K562 (cell line): ENCODE measurements around the gene TTC21A. TPM values are rescaled to one million over a fixed set of nuclear protein-coding genes. Genes with fewer than 3 reads are reported as not detected.

Source experiments
- BRD9 ChIP-seq: fragments of 450-650 bp; IDR thresholded peaks from 2 replicates; pipeline ENCODE4 v1.6.1; 2018; ENCODE audit warnings: low read depth; ENCODE audit not compliant: partially characterized antibody
- BRF2 ChIP-seq: IDR thresholded peaks from 3 replicates; pipeline ENCODE4 v1.6.1; 2011; ENCODE audit warnings: borderline replicate concordance, mild to moderate bottlenecking; ENCODE audit not compliant: insufficient read length, insufficient read depth
- CREB1 ChIP-seq, 2 experiments: sonication (generic) in 1 of 2; formaldehyde crosslinking in 1 of 2; IDR thresholded peaks; 2 replicates each; pipeline versions ENCODE4 v1.6.1 to v1.8.0; 2012 to 2022; ENCODE audit warnings: inconsistent platforms in 1 of 2, mild to moderate bottlenecking in 1 of 2, missing genetic modification reagents in 1 of 2, moderate library complexity in 1 of 2
- CTCF ChIP-seq, 3 experiments: IDR thresholded peaks in 2 of 3; conservative IDR thresholded peaks in 1 of 3; 2 replicates each; pipeline ENCODE4 v1.5.1; 2011 to 2012; ENCODE audit warnings: low read length in 3 of 3, mild to moderate bottlenecking in 3 of 3, control low read depth in 2 of 3, improper control_type of control experiment in 1 of 3, inconsistent platforms in 1 of 3, low read depth in 1 of 3, mixed read lengths in 1 of 3, moderate library complexity in 1 of 3; ENCODE audit not compliant: insufficient read depth in 2 of 3
- CUX1 ChIP-seq: fragments of 200-800 bp; sonication (Bioruptor generic); IDR thresholded peaks from 2 replicates; pipeline ENCODE4 v1.6.1; 2016; ENCODE audit warnings: missing genetic modification characterization, missing compliant biosample characterization
- FOS ChIP-seq: IDR thresholded peaks from 3 replicates; pipeline ENCODE4 v1.6.1; 2011; ENCODE audit not compliant: insufficient read length; ENCODE audit errors: extremely low read depth
- GTF2F1 ChIP-seq: IDR thresholded peaks from 2 replicates; pipeline ENCODE4 v1.6.1; 2011; ENCODE audit warnings: low read depth, low read length, improper control_type of control experiment
- L3MBTL2 ChIP-seq: fragments of 450-650 bp; IDR thresholded peaks from 2 replicates; pipeline ENCODE4 v1.6.1; 2016; ENCODE audit warnings: mild to moderate bottlenecking, moderate library complexity
- RBBP5 ChIP-seq: fragments of 200-600 bp; sonication (generic); IDR thresholded peaks from 2 replicates; pipeline ENCODE4 v1.6.1; 2012; ENCODE audit warnings: borderline replicate concordance, mild to moderate bottlenecking, low read length, control low read depth, inconsistent platforms; ENCODE audit not compliant: insufficient read depth, poor library complexity, severe bottlenecking
- polyA plus RNA-seq, 8 experiments: library from polyadenylated mRNA; depleted of rRNA in 4 of 8; stranded (reverse) in 5 of 8; unstranded in 3 of 8; fragments of >200 nt; fragmentation: Nextera tagmentation in 2 of 8; fragmentation: Illumina TruSeq in 1 of 8; extraction: Ambion mirVana in 2 of 8; extraction: Trizol in 1 of 8; gene quantifications; 2 replicates each; pipeline versions ENCODE4 v1.2.1 to v1.2.3, GENCODE V29; 2011 to 2014; ENCODE audit warnings: inconsistent platforms in 1 of 8, missing spikeins in 1 of 8
- total RNA-seq, 7 experiments: library from RNA; depleted of rRNA in 6 of 7; stranded (reverse); fragments of >200 nt in 6 of 7; fragmentation: Illumina TruSeq in 2 of 7; extraction: Trizol in 2 of 7; gene quantifications; 2 replicates each; pipeline versions ENCODE4 v1.2.1 to v1.2.3, GENCODE V29; 2011 to 2021; ENCODE audit warnings: low replicate concordance in 1 of 7
- TF ChIP-seq, protein P1 (sequence below), 2 experiments: fragments of 450-650 bp; IDR thresholded peaks; 2 replicates each; pipeline ENCODE4 v1.6.1; 2016
- TF ChIP-seq, protein P2 (sequence below): fragments of 450-650 bp; formaldehyde crosslinking; IDR thresholded peaks from 2 replicates; pipeline ENCODE4 v1.4.0; 2020; ENCODE audit warnings: mild to moderate bottlenecking, moderate library complexity
- TF ChIP-seq, protein P3 (sequence below): sonication (generic); formaldehyde crosslinking; IDR thresholded peaks from 2 replicates; pipeline ENCODE4 v1.9.0; 2022; ENCODE audit warnings: mild to moderate bottlenecking, missing genetic modification reagents

The TTC21A gene
- total and polyA plus RNA-seq, 9 of the 15 experiments (the other 6 are each of a cell fraction or from before 2014, with no cell fraction given) = 0.22 to 1.4 (median 0.70) TPM

- TF ChIP-seq, protein P1, sequence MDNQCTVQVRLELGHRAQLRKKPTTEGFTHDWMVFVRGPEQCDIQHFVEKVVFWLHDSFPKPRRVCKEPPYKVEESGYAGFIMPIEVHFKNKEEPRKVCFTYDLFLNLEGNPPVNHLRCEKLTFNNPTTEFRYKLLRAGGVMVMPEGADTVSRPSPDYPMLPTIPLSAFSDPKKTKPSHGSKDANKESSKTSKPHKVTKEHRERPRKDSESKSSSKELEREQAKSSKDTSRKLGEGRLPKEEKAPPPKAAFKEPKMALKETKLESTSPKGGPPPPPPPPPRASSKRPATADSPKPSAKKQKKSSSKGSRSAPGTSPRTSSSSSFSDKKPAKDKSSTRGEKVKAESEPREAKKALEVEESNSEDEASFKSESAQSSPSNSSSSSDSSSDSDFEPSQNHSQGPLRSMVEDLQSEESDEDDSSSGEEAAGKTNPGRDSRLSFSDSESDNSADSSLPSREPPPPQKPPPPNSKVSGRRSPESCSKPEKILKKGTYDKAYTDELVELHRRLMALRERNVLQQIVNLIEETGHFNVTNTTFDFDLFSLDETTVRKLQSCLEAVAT (IDR thresholded peaks at IDR 0.05) = no peak
- TF ChIP-seq CTCF (IDR thresholded peaks at IDR 0.05 in 2 of 3, conservative IDR thresholded peaks at IDR 0.05 in 1 of 3; ENCODE audit: insufficient read depth in 2 of 3, low read depth in 1 of 3, low read length in 3 of 3) (no peak), BRF2 (no peak), RBBP5 (no peak), CUX1 (CRISPR knock-in tag) (no peak), L3MBTL2 (no peak), GTF2F1 (no peak), FOS (peak; percentile 32), CREB1 (IDR thresholded peaks at IDR 0.05) (peak; percentile 37; the same call in 1 of the 2 replicates), CREB1 (CRISPR knock-in tag; IDR thresholded peaks at IDR 0.05) (peak; percentile 43; the same call in 1 of the 2 replicates), BRD9 (no peak)
- TF ChIP-seq, protein P2, sequence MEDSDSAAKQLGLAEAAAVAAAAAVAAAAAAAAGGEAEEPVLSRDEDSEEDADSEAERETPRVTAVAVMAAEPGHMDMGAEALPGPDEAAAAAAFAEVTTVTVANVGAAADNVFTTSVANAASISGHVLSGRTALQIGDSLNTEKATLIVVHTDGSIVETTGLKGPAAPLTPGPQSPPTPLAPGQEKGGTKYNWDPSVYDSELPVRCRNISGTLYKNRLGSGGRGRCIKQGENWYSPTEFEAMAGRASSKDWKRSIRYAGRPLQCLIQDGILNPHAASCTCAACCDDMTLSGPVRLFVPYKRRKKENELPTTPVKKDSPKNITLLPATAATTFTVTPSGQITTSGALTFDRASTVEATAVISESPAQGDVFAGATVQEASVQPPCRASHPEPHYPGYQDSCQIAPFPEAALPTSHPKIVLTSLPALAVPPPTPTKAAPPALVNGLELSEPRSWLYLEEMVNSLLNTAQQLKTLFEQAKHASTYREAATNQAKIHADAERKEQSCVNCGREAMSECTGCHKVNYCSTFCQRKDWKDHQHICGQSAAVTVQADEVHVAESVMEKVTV (CRISPR knock-in tag) = no peak
- TF ChIP-seq, protein P3, sequence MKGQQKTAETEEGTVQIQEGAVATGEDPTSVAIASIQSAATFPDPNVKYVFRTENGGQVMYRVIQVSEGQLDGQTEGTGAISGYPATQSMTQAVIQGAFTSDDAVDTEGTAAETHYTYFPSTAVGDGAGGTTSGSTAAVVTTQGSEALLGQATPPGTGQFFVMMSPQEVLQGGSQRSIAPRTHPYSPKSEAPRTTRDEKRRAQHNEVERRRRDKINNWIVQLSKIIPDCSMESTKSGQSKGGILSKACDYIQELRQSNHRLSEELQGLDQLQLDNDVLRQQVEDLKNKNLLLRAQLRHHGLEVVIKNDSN (CRISPR knock-in tag) = peak; percentile 58; the same call in 1 of the 2 replicates
Observed at GRCh38 chr3:39150803-39151631, 43.5 kb downstream of the TTC21A start (continued).
